ENCODE data around the gene CTDSP1.

The CTDSP1 gene

DNA sequence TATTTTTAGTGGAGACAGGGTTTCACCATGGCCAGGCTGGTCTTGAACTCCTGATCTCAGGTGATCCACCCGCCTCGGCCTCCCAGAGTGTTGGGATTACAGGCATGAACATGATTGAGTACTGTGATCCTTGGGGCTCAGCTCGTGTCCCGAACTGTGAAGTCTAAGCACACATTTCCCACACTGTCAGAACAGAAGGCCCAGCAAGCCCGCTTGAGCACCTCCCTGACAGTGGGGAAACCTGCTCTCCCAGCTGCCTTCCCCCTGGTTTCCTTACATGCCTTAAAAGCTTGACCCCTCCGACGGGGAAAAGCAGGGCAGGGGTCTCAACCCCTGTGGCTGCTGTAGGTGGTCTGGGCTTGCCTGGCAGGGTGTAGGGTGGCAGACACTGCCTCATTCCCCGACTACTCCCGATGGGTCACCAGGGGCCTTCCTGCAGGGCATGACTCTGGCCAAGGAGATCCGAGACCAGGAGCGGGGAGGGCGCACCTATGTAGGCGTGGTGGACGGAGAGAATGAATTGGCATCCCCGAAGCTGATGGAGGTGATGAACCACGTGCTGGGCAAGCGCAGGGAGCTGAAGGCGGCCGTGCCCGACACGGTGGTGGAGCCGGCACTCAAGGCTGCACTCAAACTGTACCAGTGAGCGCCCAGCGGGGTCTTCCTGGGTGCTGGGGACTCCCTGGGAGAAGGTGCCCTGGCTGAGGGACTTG lies 29.3 kb downstream of the CTDSP1 start:
- H3K4me3 ChIP-seq (ENCODE audit: low read depth, low read length) = no peak overlapping the region
- H3K79me2 ChIP-seq (ENCODE audit: control insufficient read depth, insufficient read depth, low read length, unreplicated experiment) = no peaks in the 10 kb centered on the region
- H2AFZ ChIP-seq (ENCODE audit: low read length, unreplicated experiment) = no peak overlapping the region
- no peaks in the 10 kb centered on the region for H3K4me1 ChIP-seq (ENCODE audit: control insufficient read depth, insufficient read depth, low read length, unreplicated experiment)
- H3K27me3 ChIP-seq (ENCODE audit: insufficient read depth, low read length) = 0 out of 2 replicates have a peak, but pooled peaks cover 9% of the 10 kb centered on the region
- H3K36me3 ChIP-seq (ENCODE audit: insufficient read depth, low read length) = no peaks in the 10 kb centered on the region
- H3K27ac ChIP-seq (ENCODE audit: low read depth, low read length) = no peak overlapping the region

- Histone ChIP-seq H3K4me3 (ENCODE audit: low read depth, low read length) (no peak overlapping the region), H3K36me3 (ENCODE audit: insufficient read depth, low read length) (no peaks in the 10 kb centered on the region), H3K27me3 (ENCODE audit: insufficient read depth, low read length) (0 out of 2 replicates have a peak, but pooled peaks cover 9% of the 10 kb centered on the region), H3K4me1 (ENCODE audit: control insufficient read depth, insufficient read depth, low read length, unreplicated experiment) (no peaks in the 10 kb centered on the region), H2AFZ (ENCODE audit: low read length, unreplicated experiment) (no peak overlapping the region), H3K27ac (ENCODE audit: low read depth, low read length) (no peak overlapping the region), H3K79me2 (ENCODE audit: control insufficient read depth, insufficient read depth, low read length, unreplicated experiment) (no peaks in the 10 kb centered on the region)
Measured at GRCh38 chr2:218429911-218430692, 30.4 kb downstream of the CTDSP1 start.

- H3K27me3 ChIP-seq (ENCODE audit: insufficient read depth, low read length) = 0 out of 2 replicates have a peak, but pooled peaks cover 9% of the 10 kb centered on the region
- no peak overlapping the region for H3K27ac ChIP-seq (ENCODE audit: low read depth, low read length)
- no peak overlapping the region for H3K4me3 ChIP-seq (ENCODE audit: low read depth, low read length)
- no peaks in the 10 kb centered on the region for H3K4me1 ChIP-seq (ENCODE audit: control insufficient read depth, insufficient read depth, low read length, unreplicated experiment)
- H3K79me2 ChIP-seq (ENCODE audit: control insufficient read depth, insufficient read depth, low read length, unreplicated experiment) = no peaks in the 10 kb centered on the region
- H2AFZ ChIP-seq (ENCODE audit: low read length, unreplicated experiment) = no peak overlapping the region
- H3K36me3 ChIP-seq (ENCODE audit: insufficient read depth, low read length) = no peaks in the 10 kb centered on the region
Measured at GRCh38 chr2:218430721-218431120, 31.1 kb downstream of the CTDSP1 start.

- Histone ChIP-seq H3K4me1 (ENCODE audit: control insufficient read depth, insufficient read depth, low read length, unreplicated experiment) (no peaks in the 10 kb centered on the region), H3K36me3 (ENCODE audit: insufficient read depth, low read length) (no peaks in the 10 kb centered on the region), H3K27me3 (ENCODE audit: insufficient read depth, low read length) (0 out of 2 replicates have a peak, but pooled peaks cover 9% of the 10 kb centered on the region), H3K27ac (ENCODE audit: low read depth, low read length) (no peak overlapping the region), H2AFZ (ENCODE audit: low read length, unreplicated experiment) (no peak overlapping the region), H3K79me2 (ENCODE audit: control insufficient read depth, insufficient read depth, low read length, unreplicated experiment) (no peaks in the 10 kb centered on the region), H3K4me3 (ENCODE audit: low read depth, low read length) (no peak overlapping the region)
Measured at GRCh38 chr2:218431878-218432277, 32.2 kb downstream of the CTDSP1 start.

DNA sequence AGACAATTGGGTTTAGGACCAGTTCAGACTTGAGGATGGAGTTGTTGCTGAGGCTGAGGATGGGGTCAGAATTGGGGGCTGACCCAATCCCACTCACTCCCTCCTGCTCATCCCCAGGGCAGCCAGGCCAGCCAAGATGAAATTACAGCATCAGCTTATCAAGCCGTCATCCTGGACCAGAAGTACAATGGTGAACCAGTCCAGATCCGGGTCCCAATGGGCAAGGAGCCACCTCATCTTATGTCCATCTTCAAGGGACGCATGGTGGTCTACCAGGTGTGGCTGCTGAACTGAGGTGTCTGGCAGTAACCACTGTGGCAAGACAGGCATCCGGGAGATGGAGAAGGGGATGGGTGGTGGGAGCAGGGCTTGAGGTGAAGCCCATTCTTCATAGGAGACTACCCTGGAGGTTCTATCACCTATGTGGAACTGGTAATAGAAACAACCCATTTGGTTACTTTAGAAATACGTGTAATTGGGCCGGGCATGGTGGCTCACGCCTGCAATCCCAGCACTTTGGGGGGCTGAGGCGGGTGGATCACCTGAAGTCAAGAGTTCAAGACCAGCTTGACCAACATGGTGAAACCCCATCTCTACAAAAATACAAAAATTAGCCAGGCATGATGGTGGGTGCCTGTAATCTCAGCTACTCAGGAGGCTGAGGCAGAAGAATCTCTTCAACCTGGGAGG lies 33.2 kb downstream of the CTDSP1 start:
- no peak overlapping the region for H2AFZ ChIP-seq (ENCODE audit: low read length, unreplicated experiment)
- H3K27me3 ChIP-seq (ENCODE audit: insufficient read depth, low read length) = 0 out of 2 replicates have a peak, but pooled peaks cover 9% of the 10 kb centered on the region
- H3K36me3 ChIP-seq (ENCODE audit: insufficient read depth, low read length) = no peaks in the 10 kb centered on the region
- no peaks in the 10 kb centered on the region for H3K4me1 ChIP-seq (ENCODE audit: control insufficient read depth, insufficient read depth, low read length, unreplicated experiment)
- no peak overlapping the region for H3K4me3 ChIP-seq (ENCODE audit: low read depth, low read length)
- no peak overlapping the region for H3K27ac ChIP-seq (ENCODE audit: low read depth, low read length)
- no peaks in the 10 kb centered on the region for H3K79me2 ChIP-seq (ENCODE audit: control insufficient read depth, insufficient read depth, low read length, unreplicated experiment)

DNA sequence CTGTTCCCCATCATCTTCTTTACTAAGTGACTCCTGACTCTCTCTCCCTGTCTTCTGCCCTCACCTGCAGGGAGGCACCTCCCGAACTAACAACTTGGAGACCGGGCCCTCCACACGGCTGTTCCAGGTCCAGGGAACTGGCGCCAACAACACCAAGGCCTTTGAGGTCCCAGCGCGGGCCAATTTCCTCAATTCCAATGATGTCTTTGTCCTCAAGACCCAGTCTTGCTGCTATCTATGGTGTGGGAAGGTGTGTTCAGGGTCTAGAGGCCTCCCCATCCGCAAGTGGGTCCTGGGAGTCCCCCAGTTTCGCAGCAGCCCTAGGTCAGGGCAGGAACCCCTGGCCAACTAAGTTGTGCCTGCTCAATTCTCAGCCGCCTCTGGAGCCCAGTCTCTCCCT lies 34.8 kb downstream of the CTDSP1 start:
- H2AFZ ChIP-seq (ENCODE audit: low read length, unreplicated experiment) = no peak overlapping the region

DNA sequence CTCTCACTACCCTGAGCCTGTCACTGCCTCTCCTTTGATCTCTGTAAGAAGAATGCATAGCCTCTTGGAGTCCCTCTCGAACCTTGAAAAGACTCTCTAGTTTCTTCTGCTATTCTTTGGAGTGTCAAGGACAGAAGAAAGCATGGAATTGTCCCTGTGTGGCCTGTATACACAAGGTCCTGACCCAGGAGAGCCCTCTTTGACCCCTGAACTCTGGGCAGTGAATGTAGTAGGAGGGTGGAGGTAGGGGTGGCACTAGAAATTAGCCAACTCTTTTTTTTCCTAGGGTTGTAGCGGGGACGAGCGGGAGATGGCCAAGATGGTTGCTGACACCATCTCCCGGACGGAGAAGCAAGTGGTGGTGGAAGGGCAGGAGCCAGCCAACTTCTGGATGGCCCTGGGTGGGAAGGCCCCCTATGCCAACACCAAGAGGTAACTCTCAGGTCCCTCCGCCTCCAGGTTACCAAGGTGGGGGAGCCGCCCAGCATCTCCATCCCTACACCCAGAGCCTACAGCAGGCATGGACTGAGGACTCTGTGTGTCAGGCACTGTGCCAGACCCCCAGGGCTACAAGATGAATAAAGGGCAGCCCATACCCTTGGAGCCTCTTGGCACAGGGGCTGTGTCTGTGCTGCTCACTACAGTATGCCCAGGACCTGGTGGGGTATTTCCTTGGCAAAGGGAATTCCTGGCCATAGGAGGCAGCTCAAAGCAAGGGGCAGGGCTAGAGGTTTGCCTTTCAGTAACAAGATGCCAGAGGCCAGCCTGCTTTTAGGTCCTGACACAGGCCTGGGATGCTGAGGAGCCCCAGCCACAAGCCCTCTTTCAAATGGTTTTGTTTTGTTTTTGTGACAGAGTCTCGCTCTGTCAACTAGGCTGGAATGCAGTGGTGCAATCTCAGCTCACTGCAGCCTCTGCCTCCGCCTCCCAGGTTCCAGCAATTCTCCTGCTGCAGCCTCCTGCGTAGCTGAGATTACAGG lies 35.6 kb downstream of the CTDSP1 start:
- H2AFZ ChIP-seq (ENCODE audit: low read length, unreplicated experiment) = no peak overlapping the region
- H3K36me3 ChIP-seq (ENCODE audit: insufficient read depth, low read length) = no peaks in the 10 kb centered on the region
- H3K4me1 ChIP-seq (ENCODE audit: control insufficient read depth, insufficient read depth, low read length, unreplicated experiment) = no peaks in the 10 kb centered on the region
- H3K4me3 ChIP-seq (ENCODE audit: low read depth, low read length) = no peak overlapping the region
- no peak overlapping the region for H3K27ac ChIP-seq (ENCODE audit: low read depth, low read length)
- no peaks in the 10 kb centered on the region for H3K79me2 ChIP-seq (ENCODE audit: control insufficient read depth, insufficient read depth, low read length, unreplicated experiment)
- 0 out of 2 replicates have a peak, but pooled peaks cover 9% of the 10 kb centered on the region for H3K27me3 ChIP-seq (ENCODE audit: insufficient read depth, low read length)

More for the DNA sequence above, 34.8 kb downstream of the CTDSP1 start:
- Histone ChIP-seq H3K27me3 (ENCODE audit: insufficient read depth, low read length) (0 out of 2 replicates have a peak, but pooled peaks cover 9% of the 10 kb centered on the region), H3K27ac (ENCODE audit: low read depth, low read length) (no peak overlapping the region), H3K79me2 (ENCODE audit: control insufficient read depth, insufficient read depth, low read length, unreplicated experiment) (no peaks in the 10 kb centered on the region), H3K36me3 (ENCODE audit: insufficient read depth, low read length) (no peaks in the 10 kb centered on the region), H3K4me3 (ENCODE audit: low read depth, low read length) (no peak overlapping the region), H3K4me1 (ENCODE audit: control insufficient read depth, insufficient read depth, low read length, unreplicated experiment) (no peaks in the 10 kb centered on the region)

DNA sequence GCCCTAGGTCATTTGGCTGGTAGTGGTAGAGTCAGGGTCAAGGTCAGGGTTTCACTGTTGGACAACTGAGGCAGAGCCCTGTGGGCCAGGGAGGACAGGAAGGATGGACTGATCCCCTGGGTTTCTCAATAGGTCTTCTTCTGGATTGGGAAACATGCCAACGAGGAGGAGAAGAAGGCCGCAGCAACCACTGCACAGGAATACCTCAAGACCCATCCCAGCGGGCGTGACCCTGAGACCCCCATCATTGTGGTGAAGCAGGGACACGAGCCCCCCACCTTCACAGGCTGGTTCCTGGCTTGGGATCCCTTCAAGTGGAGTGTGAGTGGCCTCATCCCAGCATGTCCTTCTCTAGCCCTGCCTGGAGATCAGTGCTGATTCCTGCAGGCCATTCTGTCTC lies 37.3 kb downstream of the CTDSP1 start:
- Histone ChIP-seq H3K36me3 (ENCODE audit: insufficient read depth, low read length) (no peaks in the 10 kb centered on the region), H2AFZ (ENCODE audit: low read length, unreplicated experiment) (no peak overlapping the region), H3K27me3 (ENCODE audit: insufficient read depth, low read length) (0 out of 2 replicates have a peak, but pooled peaks cover 8% of the 10 kb centered on the region), H3K4me1 (ENCODE audit: control insufficient read depth, insufficient read depth, low read length, unreplicated experiment) (no peaks in the 10 kb centered on the region), H3K4me3 (ENCODE audit: low read depth, low read length) (no peak overlapping the region), H3K27ac (ENCODE audit: low read depth, low read length) (no peak overlapping the region), H3K79me2 (ENCODE audit: control insufficient read depth, insufficient read depth, low read length, unreplicated experiment) (no peaks in the 10 kb centered on the region)

- Histone ChIP-seq H3K4me3 (ENCODE audit: low read depth, low read length) (no peak overlapping the region), H3K79me2 (ENCODE audit: control insufficient read depth, insufficient read depth, low read length, unreplicated experiment) (no peaks in the 10 kb centered on the region), H3K4me1 (ENCODE audit: control insufficient read depth, insufficient read depth, low read length, unreplicated experiment) (no peaks in the 10 kb centered on the region)
Measured at GRCh38 chr2:218437969-218438368, 38.3 kb downstream of the CTDSP1 start.

GRCh38 chr2:218438596-218438995 lies 38.9 kb downstream of the CTDSP1 start:
- Histone ChIP-seq H3K27ac (ENCODE audit: low read depth, low read length) (no peak overlapping the region), H3K36me3 (ENCODE audit: insufficient read depth, low read length) (no peaks in the 10 kb centered on the region), H3K27me3 (ENCODE audit: insufficient read depth, low read length) (no peaks in the 10 kb centered on the region), H3K4me3 (ENCODE audit: low read depth, low read length) (no peak overlapping the region), H3K79me2 (ENCODE audit: control insufficient read depth, insufficient read depth, low read length, unreplicated experiment) (no peaks in the 10 kb centered on the region), H3K4me1 (ENCODE audit: control insufficient read depth, insufficient read depth, low read length, unreplicated experiment) (no peaks in the 10 kb centered on the region), H2AFZ (ENCODE audit: low read length, unreplicated experiment) (no peak overlapping the region)

More at GRCh38 chr2:218437969-218438368, 38.3 kb downstream of the CTDSP1 start:
- no peaks in the 10 kb centered on the region for H3K36me3 ChIP-seq (ENCODE audit: insufficient read depth, low read length)
- H2AFZ ChIP-seq (ENCODE audit: low read length, unreplicated experiment) = no peak overlapping the region
- H3K27me3 ChIP-seq (ENCODE audit: insufficient read depth, low read length) = no peaks in the 10 kb centered on the region
- no peak overlapping the region for H3K27ac ChIP-seq (ENCODE audit: low read depth, low read length)

Data from ACC112 (cell line).